Hematopoietic multipotent progenitor cell treated with erythropoietin and hydrocortisone succinate and interleukin-3 and kit ligand, for 8 days (in vitro differentiated cells): Measurements from ENCODE around the gene TOB1.
A peak's percentile ranks its signal among the peaks of the same experiment; 100 is the strongest.

Experiments
- DNase-seq: peaks from one replicate; pipeline ENCODE4 v3.0.0-alpha.2; 2015

Gene TOB1

GRCh38 chr17:50866261-50866949 is at the start of gene TOB1:
TOB1 (minus strand) TSS chr17:50866354; CDS start chr17:50864017, 2,337 bp downstream.
- peak; percentile 97 for DNase-seq

GRCh38 chr17:50914505-50915063 is 48.4 kb upstream of the TOB1 start:
- DNase-seq: no peak

GRCh38 chr17:50913120-50913519 is 47.0 kb upstream of the TOB1 start:
- DNase-seq: no peak

- no peak for DNase-seq
Measured at GRCh38 chr17:50911890-50912289, 45.7 kb upstream of the TOB1 start.

GRCh38 chr17:50911450-50911849 is 45.3 kb upstream of the TOB1 start:
- DNase-seq: no peak

GRCh38 chr17:50909765-50910605 is 43.8 kb upstream of the TOB1 start:
- peak; percentile 16 for DNase-seq

GRCh38 chr17:50908860-50909764 is 43.0 kb upstream of the TOB1 start:
- DNase-seq: no peak

- DNase-seq: no peak
Measured at GRCh38 chr17:50908140-50908859, 42.1 kb upstream of the TOB1 start.

GRCh38 chr17:50906443-50906842 is 40.3 kb upstream of the TOB1 start:
- no peak for DNase-seq

- DNase-seq: no peak
Measured at GRCh38 chr17:50905460-50905803, 39.3 kb upstream of the TOB1 start.

- DNase-seq: no peak
Measured at GRCh38 chr17:50904518-50905459, 38.6 kb upstream of the TOB1 start.

GRCh38 chr17:50903604-50904517 is 37.7 kb upstream of the TOB1 start:
- no peak for DNase-seq

GRCh38 chr17:50902372-50903353 is 36.5 kb upstream of the TOB1 start:
- DNase-seq: no peak

GRCh38 chr17:50900383-50900892 is 34.3 kb upstream of the TOB1 start:
- DNase-seq: no peak

- no peak for DNase-seq
Measured at GRCh38 chr17:50899559-50900319, 33.6 kb upstream of the TOB1 start.

- no peak for DNase-seq
Measured at GRCh38 chr17:50899005-50899460, 32.9 kb upstream of the TOB1 start.

GRCh38 chr17:50898369-50899004 is 32.3 kb upstream of the TOB1 start:
- DNase-seq: no peak
